NCI-H2107 treated with DMSO at 0.1 percent for 48 hours (cell line): ENCODE results near the gene MARCHF5.
"Not testable (repeated sequence)": the region's sequence is repeated elsewhere in the genome, so short reads cannot be mapped to it uniquely, and the experiment has no call there.

Experiments
- DNase-seq: peaks from one replicate; lab custom pipeline; 2025; ENCODE audit not compliant: unreplicated experiment; lab: John Stamatoyannopoulos, UW

Gene MARCHF5

DNA sequence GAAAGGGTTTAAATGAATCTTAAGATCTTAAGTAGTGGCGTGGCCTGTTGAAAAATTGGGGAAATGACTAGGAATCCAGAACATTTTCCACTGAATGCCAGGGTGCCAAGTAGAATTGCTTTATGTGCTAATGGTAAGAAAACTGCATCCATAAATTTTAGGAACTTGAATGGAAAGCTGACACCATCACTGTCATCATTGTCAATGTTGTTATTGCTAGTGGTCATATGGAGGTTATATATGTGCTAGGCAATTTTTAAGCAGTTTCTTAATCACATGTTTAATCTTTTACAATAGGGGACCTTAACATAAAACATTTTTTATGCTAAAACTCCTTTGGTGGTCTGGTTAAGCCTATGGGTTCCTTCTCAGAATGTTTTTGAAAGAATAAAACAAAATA, 13.1 kb downstream of the MARCHF5 start:
- DNase-seq = no peak

- DNase-seq = no peak
Observed at GRCh38 chr10:92305133-92306072, 14.4 kb downstream of the MARCHF5 start.

- DNase-seq = no peak
Observed at GRCh38 chr10:92309272-92309671, 18.3 kb downstream of the MARCHF5 start.

DNA sequence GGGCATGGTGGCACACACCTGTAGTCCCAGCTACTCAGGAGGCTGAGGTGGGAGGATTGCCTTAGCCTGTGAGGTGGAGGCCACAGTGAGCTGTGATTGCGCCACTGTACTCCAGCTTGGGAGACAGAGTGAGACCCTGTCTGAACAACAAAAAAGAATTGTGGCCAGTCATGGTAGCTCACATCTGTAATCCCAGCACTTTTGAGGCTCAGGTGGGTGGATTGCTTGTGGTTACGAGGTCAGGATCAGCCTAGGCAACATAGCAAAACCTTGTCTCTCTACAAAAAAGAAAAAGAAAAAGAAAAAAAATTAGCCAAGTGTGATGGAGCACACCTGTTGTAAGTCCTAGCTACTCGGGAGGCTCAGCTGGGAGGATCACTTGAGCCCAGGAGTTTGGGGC, 22.8 kb downstream of the MARCHF5 start:
- DNase-seq = no peak

DNA sequence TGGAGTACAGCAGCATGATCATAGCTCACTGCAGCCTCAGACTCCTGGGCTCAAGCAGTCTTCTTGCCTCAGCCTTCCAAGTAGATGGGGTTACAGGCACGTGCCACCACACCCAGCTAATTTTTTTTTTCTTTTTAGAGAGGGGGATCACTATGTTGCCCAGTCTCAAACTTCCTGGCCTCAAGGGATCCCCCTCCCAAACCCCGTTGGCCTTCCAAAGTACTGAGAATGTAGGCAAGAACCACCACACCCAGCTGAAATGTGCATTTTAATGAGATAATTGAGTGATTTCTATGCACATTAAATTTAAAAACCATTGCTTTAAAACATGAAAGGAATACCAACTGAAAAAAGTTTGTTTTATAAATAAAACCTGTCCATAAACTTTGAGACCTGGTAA, 25.6 kb downstream of the MARCHF5 start:
- no peak for DNase-seq

- DNase-seq = no peak
Observed at GRCh38 chr10:92323079-92323478, 32.1 kb downstream of the MARCHF5 start.

DNA sequence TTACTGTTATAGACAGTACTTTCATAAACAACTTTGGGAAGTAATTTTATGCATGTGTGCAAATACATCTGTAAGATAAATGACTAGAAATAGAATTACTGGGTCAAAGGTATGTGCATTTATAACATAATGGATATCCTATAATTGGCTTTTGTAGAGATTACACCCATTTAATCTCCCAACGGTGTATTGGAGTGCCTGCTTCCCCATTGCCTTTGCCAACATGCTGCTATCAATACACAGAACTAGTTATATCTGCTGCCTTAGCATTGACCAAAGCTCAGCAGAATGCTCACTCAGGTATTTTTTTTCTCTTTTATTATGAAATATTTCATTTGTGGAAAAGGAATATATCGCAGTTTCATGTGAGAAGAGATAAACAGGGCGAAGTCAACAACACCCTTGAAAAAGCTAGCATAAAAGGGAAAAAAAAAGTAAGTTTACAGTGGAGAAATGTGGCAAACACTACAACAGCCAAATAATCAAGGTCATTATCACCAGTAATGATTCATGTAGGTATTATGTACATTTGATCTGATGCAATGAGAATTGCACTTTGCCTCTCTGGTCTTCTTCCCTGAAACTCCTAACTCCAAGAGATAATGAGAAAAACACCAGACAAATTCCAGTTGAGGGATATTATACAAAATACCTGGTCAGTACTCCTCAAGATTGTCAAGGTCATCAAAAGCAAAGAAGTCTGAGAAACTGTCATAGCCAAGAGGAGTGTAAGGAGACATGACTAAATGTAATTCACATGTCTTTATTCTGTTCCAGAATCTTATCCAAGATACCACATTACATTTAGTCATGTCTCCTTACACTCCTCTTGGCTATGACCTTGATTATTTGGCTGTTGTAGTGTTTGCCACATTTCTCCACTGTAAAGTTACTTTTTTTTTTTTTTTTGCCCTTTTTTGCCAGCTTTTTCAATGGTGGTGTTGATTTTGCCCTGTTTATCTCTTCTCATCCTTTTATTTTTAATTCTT, 36.8 kb downstream of the MARCHF5 start:
- no peak for DNase-seq

- DNase-seq = no peak
Observed at GRCh38 chr10:92328993-92329392, 38.0 kb downstream of the MARCHF5 start.

DNA sequence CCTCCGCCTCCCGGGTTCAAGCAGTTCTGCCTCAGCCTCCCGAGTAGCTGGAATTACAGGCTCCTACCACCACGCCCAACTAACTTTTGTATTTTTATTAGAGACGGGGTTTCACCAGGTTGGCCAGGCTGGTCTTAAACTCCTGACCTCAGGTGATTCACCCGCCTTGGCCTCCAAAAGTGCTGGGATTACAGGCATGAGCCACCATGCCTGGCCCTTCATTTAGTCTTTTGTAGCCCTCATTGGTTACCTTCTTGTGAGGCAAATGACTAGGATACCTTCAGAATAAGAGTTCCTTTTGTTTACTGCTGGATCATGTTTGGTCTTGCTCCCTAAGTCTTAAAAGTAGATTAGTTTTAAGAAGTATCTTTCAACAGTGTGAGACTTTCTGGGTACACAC, 39.0 kb downstream of the MARCHF5 start:
- DNase-seq = not testable (repeated sequence)

GRCh38 chr10:92342796-92343195, 51.8 kb downstream of the MARCHF5 start:
- DNase-seq = no peak

GRCh38 chr10:92345575-92345974, 54.6 kb downstream of the MARCHF5 start:
- DNase-seq = not testable (repeated sequence)

- DNase-seq = not testable (repeated sequence)
Observed at GRCh38 chr10:92347035-92347676, 56.2 kb downstream of the MARCHF5 start.

GRCh38 chr10:92350411-92350810, 59.4 kb downstream of the MARCHF5 start:
- no peak for DNase-seq

DNA sequence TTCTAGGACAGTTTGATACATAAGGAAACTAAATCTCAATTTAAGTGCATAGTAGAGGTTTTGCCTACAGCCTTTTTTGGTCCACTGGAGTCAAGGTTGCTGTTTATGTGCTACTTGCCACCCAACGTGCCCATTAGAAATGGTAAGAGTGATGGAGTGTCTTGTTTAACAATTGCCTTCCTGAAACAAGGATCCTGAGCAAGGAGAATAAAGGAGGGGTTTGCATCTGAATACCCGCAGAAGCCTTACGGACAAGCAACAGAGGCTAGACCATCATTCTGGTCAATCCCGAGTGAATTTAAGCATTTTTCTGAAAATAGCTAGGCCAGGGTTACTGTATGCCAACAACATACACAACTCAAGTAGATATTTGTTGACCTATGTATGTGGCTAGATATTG, 63.6 kb downstream of the MARCHF5 start:
- DNase-seq = no peak

DNA sequence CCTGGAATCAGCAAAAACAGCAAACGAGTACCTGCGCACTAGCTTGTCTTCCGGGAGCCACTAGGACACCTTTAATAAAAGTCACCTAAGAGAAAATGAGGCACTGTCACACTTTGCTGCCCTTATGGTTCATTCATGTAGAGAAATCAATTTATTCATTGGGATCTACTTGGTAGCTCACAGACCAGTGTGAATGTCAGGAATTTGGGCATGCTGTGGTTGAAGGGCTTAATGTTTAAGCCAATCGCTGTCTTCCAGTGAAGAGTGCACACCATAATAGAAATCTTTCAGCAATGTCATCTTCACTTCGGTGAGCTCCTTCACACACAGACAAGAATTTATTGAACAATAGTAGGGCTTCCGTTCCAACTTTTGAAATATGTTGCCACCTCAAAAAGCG, 65.1 kb downstream of the MARCHF5 start:
- DNase-seq = no peak

- no peak for DNase-seq
Observed at GRCh38 chr10:92363498-92363897, 72.5 kb downstream of the MARCHF5 start.

DNA sequence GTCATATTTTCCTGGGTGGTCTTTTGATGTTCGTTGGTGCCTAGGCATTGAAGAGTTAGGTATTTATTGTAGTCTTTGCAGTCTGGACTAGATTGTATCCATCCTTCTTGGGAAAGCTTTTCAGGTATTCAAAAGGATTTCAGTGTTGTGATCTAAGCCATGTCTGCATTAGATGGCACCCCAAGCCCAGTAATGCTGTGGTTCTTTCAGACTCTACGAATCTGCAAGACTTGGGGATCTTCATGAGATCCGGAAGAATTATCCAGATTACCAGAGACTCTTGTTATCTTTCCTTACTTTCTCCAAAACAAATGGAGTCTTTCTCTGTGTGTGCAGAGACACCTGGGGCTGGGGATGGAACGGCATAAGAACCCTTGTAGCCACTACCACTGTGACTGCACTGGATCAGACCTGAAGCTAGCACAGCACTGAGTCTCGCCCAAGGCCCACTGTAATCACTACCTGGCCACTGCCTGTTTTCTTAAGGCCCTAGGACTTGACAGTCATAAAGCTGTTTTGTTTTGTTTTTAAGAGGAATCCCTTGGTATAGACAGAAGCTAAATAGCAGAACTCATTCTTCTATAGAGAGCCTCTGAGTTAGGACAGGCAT, 75.5 kb downstream of the MARCHF5 start:
- no peak for DNase-seq

GRCh38 chr10:92377962-92378361, 87.0 kb downstream of the MARCHF5 start:
- DNase-seq = no peak

DNA sequence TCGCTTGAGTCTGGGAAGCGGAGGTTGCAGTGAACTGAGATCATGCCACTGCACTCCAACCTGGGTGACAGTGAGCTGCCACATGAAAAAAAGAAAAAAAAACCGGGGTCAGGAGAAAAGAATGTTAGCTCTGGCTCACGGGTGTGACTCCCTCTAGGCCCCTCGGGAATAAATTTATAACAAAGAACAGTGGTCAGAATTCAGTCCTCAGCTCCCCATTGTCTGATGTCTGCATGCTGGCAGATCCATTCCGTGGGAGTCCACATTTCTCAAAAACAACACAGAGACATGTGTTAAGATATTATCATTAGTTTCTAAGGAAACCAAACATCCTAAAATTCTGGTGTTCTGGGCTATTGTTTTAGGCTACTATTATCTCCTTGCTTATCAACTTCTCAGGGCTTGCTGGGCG, 90.6 kb downstream of the MARCHF5 start:
- no peak for DNase-seq

- no peak for DNase-seq
Observed at GRCh38 chr10:92382631-92383030, 91.7 kb downstream of the MARCHF5 start.

- DNase-seq = no peak
Observed at GRCh38 chr10:92384741-92385140, 93.8 kb downstream of the MARCHF5 start.
